Stimulated activated CD4-positive, alpha-beta T cell treated with anti-CD3 and anti-CD28 coated beads, TNF-alpha, amount 100 ng/mL, for 4 hours (primary cell): Measurements from ENCODE around the gene PRDM1.

Source experiments
- DNase-seq, 3 experiments: peaks; one replicate each; pipeline ENCODE4 v3.0.0-alpha.2; 2020; ENCODE audit warnings: low read depth in 3 of 3

Gene PRDM1

GRCh38 chr6:106070636-106071035 lies 15.5 kb upstream of the PRDM1 start:
- DNase-seq = no peak

GRCh38 chr6:106072501-106073090 lies 13.5 kb upstream of the PRDM1 start:
- no peak for DNase-seq

- no peak for DNase-seq
Observed at GRCh38 chr6:106074146-106074545, 12.0 kb upstream of the PRDM1 start.

- no peak for DNase-seq
Observed at GRCh38 chr6:106076139-106076538, 10.0 kb upstream of the PRDM1 start.

GRCh38 chr6:106077170-106077569 lies 9.0 kb upstream of the PRDM1 start:
- DNase-seq = no peak

- DNase-seq = no peak
Observed at GRCh38 chr6:106077881-106078280, 8.3 kb upstream of the PRDM1 start.

- DNase-seq = no peak
Observed at GRCh38 chr6:106079961-106080762, 6.0 kb upstream of the PRDM1 start.

GRCh38 chr6:106080763-106081095 lies 5.4 kb upstream of the PRDM1 start:
- DNase-seq = no peak

- DNase-seq = no peak
Observed at GRCh38 chr6:106081715-106082114, 4.4 kb upstream of the PRDM1 start.

GRCh38 chr6:106082735-106083398 lies 3.3 kb upstream of the PRDM1 start:
- DNase-seq = no peak

GRCh38 chr6:106083618-106084017 lies 2.5 kb upstream of the PRDM1 start:
- no peak for DNase-seq

GRCh38 chr6:106084106-106084988 lies 1.8 kb upstream of the PRDM1 start:
- DNase-seq = no peak

GRCh38 chr6:106084989-106085691 lies 996 bp upstream of the PRDM1 start:
- no peak for DNase-seq

GRCh38 chr6:106085692-106085983 lies 498 bp upstream of the PRDM1 start:
- no peak for DNase-seq

GRCh38 chr6:106086814-106087175 lies 659 bp downstream of the PRDM1 start:
- DNase-seq = no peak

GRCh38 chr6:106087548-106088325 lies 1.6 kb downstream of the PRDM1 start:
- DNase-seq = no peak

GRCh38 chr6:106090001-106090400 lies 3.9 kb downstream of the PRDM1 start:
- DNase-seq = no peak

- no peak for DNase-seq
Observed at GRCh38 chr6:106092279-106092678, 6.1 kb downstream of the PRDM1 start.

- no peak for DNase-seq
Observed at GRCh38 chr6:106094261-106094963, 8.3 kb downstream of the PRDM1 start.

- DNase-seq = no peak
Observed at GRCh38 chr6:106094964-106095335, 8.8 kb downstream of the PRDM1 start.
